Measurements from ENCODE around the gene CHST8. TPM values are rescaled to one million over a fixed set of nuclear protein-coding genes. Genes with fewer than 3 reads are reported as not detected.

The CHST8 gene
- polyA plus RNA-seq, 1 of the 3 experiments (the other 2 are of a cell fraction) = 0.05 TPM

GRCh38 chr19:33727331-33727998 is 105.7 kb downstream of the CHST8 start:
- Histone ChIP-seq H3K4me1 (ENCODE audit: control insufficient read depth in 1 of 2, insufficient read depth in 2 of 2, low read depth in 1 of 2, low read length in 1 of 2) (peaks cover 0 to 54% of the 10 kb centered on the region in 2 experiments; a peak in 1 of 4 replicates), H4K20me1 (ENCODE audit: insufficient read depth) (no peaks in the 10 kb centered on the region), H3K4me2 (no peak overlapping the region), H3K27me3 (ENCODE audit: insufficient read depth) (no peaks in the 10 kb centered on the region), H3K79me2 (ENCODE audit: insufficient read depth) (no peaks in the 10 kb centered on the region), H3K27ac (ENCODE audit: low read depth in 2 of 2, low read length in 1 of 2) (peak overlapping the region in 1 of 2 experiments; percentile 43; a peak in 1 of 4 replicates), H2AFZ (ENCODE audit: low read depth) (no peak overlapping the region), H3K36me3 (replicated peaks in 1 of 2; ENCODE audit: control insufficient read depth in 1 of 2, insufficient read depth in 2 of 2, low read length in 1 of 2) (no peaks in the 10 kb centered on the region), H3K9ac (no peak overlapping the region), H3K9me2 (no peaks in the 10 kb centered on the region), H3K9me3 (no peaks in the 10 kb centered on the region), H3K4me3 (ENCODE audit: low read depth in 2 of 2, low read length in 1 of 2) (no peak overlapping the region), H3F3A (replicated peaks; ENCODE audit: insufficient read depth) (no peaks in the 10 kb centered on the region)
- no peak for DNase-seq
- WGBS (ENCODE audit: low lambda C conversion rate) = 60% methylated on average over 20 of the region's 24 CpGs
- ChIA-PET CTCF (no interaction called here), POLR2A (no interaction called here)
- TF ChIP-seq FOXJ3 (CRISPR knock-in tag; IDR thresholded peaks at IDR 0.05) = no peak

- POLR2A ChIA-PET = no interaction called here
- CTCF ChIA-PET = no interaction called here
- Histone ChIP-seq H3K9ac (no peak overlapping the region), H3K79me2 (ENCODE audit: insufficient read depth) (no peaks in the 10 kb centered on the region), H3K4me3 (ENCODE audit: low read depth in 2 of 2, low read length in 1 of 2) (no peak overlapping the region), H3K4me2 (no peak overlapping the region), H2AFZ (ENCODE audit: low read depth) (no peak overlapping the region), H3K9me3 (no peaks in the 10 kb centered on the region), H4K20me1 (ENCODE audit: insufficient read depth) (no peaks in the 10 kb centered on the region), H3F3A (replicated peaks; ENCODE audit: insufficient read depth) (no peaks in the 10 kb centered on the region), H3K9me2 (no peaks in the 10 kb centered on the region), H3K27ac (ENCODE audit: low read depth in 2 of 2, low read length in 1 of 2) (no peak overlapping the region; a peak in 1 of 4 replicates), H3K27me3 (ENCODE audit: insufficient read depth) (no peaks in the 10 kb centered on the region), H3K4me1 (ENCODE audit: control insufficient read depth in 1 of 2, insufficient read depth in 2 of 2, low read depth in 1 of 2, low read length in 1 of 2) (peaks cover 0 to 47% of the 10 kb centered on the region in 2 experiments; a peak in 1 of 4 replicates), H3K36me3 (replicated peaks in 1 of 2; ENCODE audit: control insufficient read depth in 1 of 2, insufficient read depth in 2 of 2, low read length in 1 of 2) (no peaks in the 10 kb centered on the region)
- no peak for DNase-seq
- 11% methylated on average over 3 of the region's 3 CpGs for WGBS (ENCODE audit: low lambda C conversion rate)
- TF ChIP-seq USF1 (IDR thresholded peaks at IDR 0.05; ENCODE audit: borderline replicate concordance, low read depth) (no peak), NFIC (IDR thresholded peaks at IDR 0.05; ENCODE audit: borderline replicate concordance) (no peak), ZBTB33 (IDR thresholded peaks at IDR 0.05; ENCODE audit: borderline replicate concordance, low read depth) (no peak), MEF2A (IDR thresholded peaks at IDR 0.05; ENCODE audit: borderline replicate concordance, low read depth) (no peak), RXRA (IDR thresholded peaks at IDR 0.05; ENCODE audit: borderline replicate concordance, low read depth) (no peak), REST (IDR thresholded peaks at IDR 0.05; ENCODE audit: low read depth, low read length) (no peak), POLR2AphosphoS5 (IDR thresholded peaks at IDR 0.05; ENCODE audit: low read depth, low read length) (no peak), TCF12 (IDR thresholded peaks at IDR 0.05) (no peak), SIN3A (IDR thresholded peaks at IDR 0.05; ENCODE audit: borderline replicate concordance, low read depth, low read length) (no peak)
These were observed 106.4 kb downstream of the CHST8 start for GRCh38 chr19:33728141-33728540.

Measured in SK-N-SH (cell line).